ENCODE measurements around the gene TM2D3. TPM values are rescaled to one million over a fixed set of nuclear protein-coding genes. Genes with fewer than 3 reads are reported as not detected.

The TM2D3 gene
- total and polyA plus RNA-seq, 10 of the 15 experiments (the other 5 are each of a cell fraction or from before 2014, with no cell fraction given) = 28.3 to 84.5 (median 45.0) TPM

DNA sequence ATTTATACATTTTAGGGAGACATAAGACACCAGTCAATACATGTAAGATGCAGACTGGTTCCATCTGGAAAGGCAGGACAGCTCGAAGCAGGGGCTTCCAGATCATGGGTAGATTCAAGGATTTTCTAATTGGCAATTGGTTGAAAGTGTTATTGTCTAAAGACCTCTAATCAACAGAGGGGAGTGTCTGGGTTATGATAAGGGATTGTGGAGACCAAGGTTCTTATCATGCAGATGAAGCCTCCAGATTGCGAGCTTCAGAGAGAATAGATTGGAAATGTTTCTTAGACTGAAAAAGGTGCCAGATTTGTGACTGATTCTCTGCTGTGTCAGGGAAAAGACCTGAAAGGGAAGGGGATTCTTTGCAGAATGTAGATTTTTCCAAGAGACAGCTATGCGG, 15.1 kb downstream of the TM2D3 start:
- no peak overlapping the region for H3K27ac ChIP-seq (ENCODE audit: control insufficient read depth, insufficient read depth)
- intact Hi-C loops (cut with micrococcal nuclease; ENCODE audit: unreplicated experiment) (no loop called here), in situ Hi-C loops (cut with MboI) (no loop called here)
- ChIA-PET POLR2A (interaction anchor here (1.8 kb wide), 1 partner anchor 343 kb away, joined by 5 read pairs; no protein-coding TSS in a partner anchor), RAD21 (ENCODE audit: unreplicated experiment) (no interaction called here), SMC1A (ENCODE audit: uncharacterized antibody, unreplicated experiment) (no interaction called here), CTCF (interaction anchor here (1.4 kb wide), 1 partner anchor 96 kb away, joined by 3 read pairs; no protein-coding TSS in a partner anchor)
- TF ChIP-seq SMAD1 (IDR thresholded peaks at IDR 0.05; ENCODE audit: low read depth, partially characterized antibody) = no peak
- TF ChIP-seq HCFC1 (IDR thresholded peaks at IDR 0.05; ENCODE audit: low read length) = no peak
- TF ChIP-seq NR2C2 (IDR thresholded peaks at IDR 0.05; ENCODE audit: borderline replicate concordance, control insufficient read depth, insufficient read length, low read depth) = no peak
- TF ChIP-seq NFYB (IDR thresholded peaks at IDR 0.05; ENCODE audit: insufficient read depth, low read depth, low read length) = no peak
- TF ChIP-seq, protein P1, sequence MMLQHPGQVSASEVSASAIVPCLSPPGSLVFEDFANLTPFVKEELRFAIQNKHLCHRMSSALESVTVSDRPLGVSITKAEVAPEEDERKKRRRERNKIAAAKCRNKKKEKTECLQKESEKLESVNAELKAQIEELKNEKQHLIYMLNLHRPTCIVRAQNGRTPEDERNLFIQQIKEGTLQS (IDR thresholded peaks at IDR 0.05; ENCODE audit: borderline replicate concordance, extremely low read depth, low read depth, low read length) = no peak
- TF ChIP-seq FOXK2 (IDR thresholded peaks at IDR 0.05) = no peak
- no peak for TF ChIP-seq BRCA1 (IDR thresholded peaks at IDR 0.05; ENCODE audit: low read depth, low read length)
- no peak for TF ChIP-seq MXI1 (IDR thresholded peaks at IDR 0.05; ENCODE audit: low read depth, low read length)
- TF ChIP-seq SIN3A (IDR thresholded peaks at IDR 0.05; ENCODE audit: low read depth, low read length) = no peak
- no peak for TF ChIP-seq CBFB (IDR thresholded peaks at IDR 0.05; ENCODE audit: low read depth)
- no peak for TF ChIP-seq GABPA (IDR thresholded peaks at IDR 0.05; ENCODE audit: low read depth)
- TF ChIP-seq EED (IDR thresholded peaks at IDR 0.05; ENCODE audit: low read depth) = no peak
- no peak overlapping the region for H3K4me3 ChIP-seq
- 84% methylated on average over 3 of the region's 3 CpGs for WGBS (ENCODE audit: insufficient coverage, insufficient replicate concordance, low lambda C conversion rate, missing lambda C conversion rate)
- ATAC-seq (no peak), DNase-seq (ENCODE audit: low read depth, low spot score) (no peak), FAIRE-seq (no peak)
- no peak overlapping the region for H2AFZ ChIP-seq (ENCODE audit: control insufficient read depth, low read depth, low read length)
- H3K36me3 ChIP-seq (ENCODE audit: control insufficient read depth in 2 of 2, insufficient read depth in 2 of 2, low read length in 1 of 2) = peaks cover 0 to 3% of the 10 kb centered on the region in 2 experiments; a peak in 1 of 4 replicates
- H4K20me1 ChIP-seq (ENCODE audit: control insufficient read depth, insufficient read depth) = no peaks in the 10 kb centered on the region
- no peaks in the 10 kb centered on the region for H3K27me3 ChIP-seq (replicated peaks in 1 of 2; ENCODE audit: control insufficient read depth in 2 of 2, insufficient read depth in 2 of 2, low read length in 1 of 2)
- no peak overlapping the region for H3K4me2 ChIP-seq (ENCODE audit: control insufficient read depth, insufficient read depth)
- BruUV-seq (replicated peaks) = no TSS peak
- H3K4me1 ChIP-seq (ENCODE audit: control insufficient read depth, insufficient read depth, low read length) = peaks cover 5% of the 10 kb centered on the region; the same call in 1 of the 2 replicates
- no peaks in the 10 kb centered on the region for H3K79me2 ChIP-seq (ENCODE audit: control insufficient read depth, insufficient read depth, low read length)
- no peaks in the 10 kb centered on the region for H3K9me3 ChIP-seq (replicated peaks; ENCODE audit: control insufficient read depth, insufficient read depth, low read length)
- H3K9ac ChIP-seq (ENCODE audit: control insufficient read depth, insufficient read depth, low read length) = no peak overlapping the region
